Body of pancreas (tissue), 4 donors: ENCODE results near the gene B3GNT9.

Source experiments
- POLR2A ChIP-seq, 3 donors: fragments of 450-650 bp; IDR thresholded peaks; one replicate each; pipeline ENCODE4 v1.6.1; 2016; ENCODE audit warnings: antibody characterized with exemption in 3 of 3, mild to moderate bottlenecking in 2 of 3
- TF ChIP-seq, protein P1 (sequence below), 7 experiments: fragments of 450-650 bp in 4 of 7; fragments of 200-600 bp in 3 of 7; sonication (generic) in 3 of 7; IDR thresholded peaks; one replicate each; pipeline ENCODE4 v1.5.1; 2016 to 2019; ENCODE audit warnings: antibody characterized with exemption in 7 of 7

DNA sequence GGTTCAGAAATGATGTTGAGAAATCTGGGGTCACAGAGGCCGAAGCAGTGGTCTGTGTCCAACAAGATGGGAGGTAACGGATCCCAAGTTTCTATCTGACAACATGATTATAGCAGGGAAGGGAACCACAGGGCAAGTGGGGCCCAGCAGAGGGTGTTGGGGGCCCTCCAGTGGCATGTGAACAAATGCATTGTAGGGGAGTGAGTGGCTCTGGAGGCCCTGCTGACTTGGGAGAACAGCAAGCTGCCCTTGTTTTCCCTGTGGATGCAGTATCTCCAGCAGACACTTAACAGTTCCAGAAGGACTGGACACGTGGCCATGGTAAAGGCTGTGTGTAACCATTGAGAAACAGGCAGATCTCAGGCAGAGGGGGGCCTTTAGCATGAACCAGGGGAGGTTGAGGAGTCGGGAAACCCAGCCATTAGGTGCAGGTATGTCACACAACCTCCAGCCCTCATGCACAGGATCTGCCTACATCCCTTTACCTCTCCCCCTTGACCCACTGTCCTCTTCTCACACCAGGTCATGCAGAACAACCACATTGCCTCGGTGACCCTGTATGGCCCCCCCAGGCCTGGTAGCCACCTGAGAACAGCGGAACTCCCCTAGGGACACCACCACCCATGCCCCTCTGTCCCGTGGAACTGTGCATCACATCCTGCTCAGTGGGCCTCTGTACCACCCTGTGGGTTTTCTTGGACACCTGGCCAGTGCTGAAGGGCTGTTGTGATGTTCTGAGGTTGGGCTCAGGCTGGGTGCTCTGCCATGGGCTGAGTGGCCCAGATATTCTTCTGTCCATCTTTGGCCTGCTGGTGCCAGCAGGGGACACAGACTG lies 4.1 kb downstream of the B3GNT9 start:
- TF ChIP-seq, protein P1, sequence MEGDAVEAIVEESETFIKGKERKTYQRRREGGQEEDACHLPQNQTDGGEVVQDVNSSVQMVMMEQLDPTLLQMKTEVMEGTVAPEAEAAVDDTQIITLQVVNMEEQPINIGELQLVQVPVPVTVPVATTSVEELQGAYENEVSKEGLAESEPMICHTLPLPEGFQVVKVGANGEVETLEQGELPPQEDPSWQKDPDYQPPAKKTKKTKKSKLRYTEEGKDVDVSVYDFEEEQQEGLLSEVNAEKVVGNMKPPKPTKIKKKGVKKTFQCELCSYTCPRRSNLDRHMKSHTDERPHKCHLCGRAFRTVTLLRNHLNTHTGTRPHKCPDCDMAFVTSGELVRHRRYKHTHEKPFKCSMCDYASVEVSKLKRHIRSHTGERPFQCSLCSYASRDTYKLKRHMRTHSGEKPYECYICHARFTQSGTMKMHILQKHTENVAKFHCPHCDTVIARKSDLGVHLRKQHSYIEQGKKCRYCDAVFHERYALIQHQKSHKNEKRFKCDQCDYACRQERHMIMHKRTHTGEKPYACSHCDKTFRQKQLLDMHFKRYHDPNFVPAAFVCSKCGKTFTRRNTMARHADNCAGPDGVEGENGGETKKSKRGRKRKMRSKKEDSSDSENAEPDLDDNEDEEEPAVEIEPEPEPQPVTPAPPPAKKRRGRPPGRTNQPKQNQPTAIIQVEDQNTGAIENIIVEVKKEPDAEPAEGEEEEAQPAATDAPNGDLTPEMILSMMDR (IDR thresholded peaks at IDR 0.05): no peak
- no peak for TF ChIP-seq POLR2A (IDR thresholded peaks at IDR 0.05)
